Heart left ventricle (tissue), 13 donors: ENCODE data around the gene ZNF365.

Source experiments
- CTCF ChIP-seq, 12 donors: fragments of 200-600 bp; sonication (generic) in 4 of 12; IDR thresholded peaks; one replicate each; pipeline versions ENCODE4 v1.5.0 to v1.8.0; 2018 to 2022; ENCODE audit warnings: antibody characterized with exemption in 12 of 12, mild to moderate bottlenecking in 5 of 12
- POLR2A ChIP-seq, 2 donors: fragments of 450-650 bp; IDR thresholded peaks; one replicate each; pipeline ENCODE4 v1.6.1; 2017; ENCODE audit warnings: antibody characterized with exemption in 2 of 2, mild to moderate bottlenecking in 2 of 2, moderate library complexity in 2 of 2
- donor health status: ischemic (EF 13 %, LVEDD 7.1; RV severe dilation, severe dysfunction).
- donor health status: DM: no; HTN: yes; CAD: no.
- donor health status: DM: no; HTN: no; CAD: no.
- donor health status: ischemic (EF 25% LVEDD 6.9; RV normal size, moderate dysfunction).
- donor health status: ischemic (EF 25% LVEDD 5.7; RV mildly dilated, moderate dysfunction).
- donor health status: ischemic (EF 35%, LVEDD 5.7; RV mildly dilated, moderate dysfunction).
- donor health status: nonischemic (EF 11% LVEDD 7.7; RV severe dilation, severe dysfunction).
- donor health status: DM: yes; HTN: yes; CAD: no.
- donor health status: PGD.
- donor health status: ischemic (EF 29% LVEDD 5.4; RV normal size, mild dysfunction).
- donor health status: nonischemic (EF 23%, LVEDD 6.1; RV moderate dilation, normal function).

DNA sequence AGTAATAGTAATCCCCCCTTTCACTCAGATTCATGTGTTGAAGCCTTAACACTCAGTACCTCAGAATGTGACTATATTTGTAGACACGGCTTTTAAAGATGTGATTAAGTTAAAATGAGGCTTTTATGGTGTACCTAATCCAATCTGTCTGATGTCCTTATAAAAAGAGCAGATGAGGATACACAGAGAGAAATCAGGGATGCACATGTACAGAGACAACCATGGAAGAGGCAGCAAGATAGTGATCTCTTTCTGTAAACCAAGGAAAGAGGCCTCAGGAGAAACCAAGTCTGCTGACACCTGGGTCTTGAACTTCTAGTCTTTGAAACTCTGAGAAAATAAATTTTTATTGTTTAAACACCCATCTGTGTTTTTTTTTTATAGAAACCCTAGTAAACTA is 44.0 kb upstream of the ZNF365 start:
- TF ChIP-seq CTCF (IDR thresholded peaks at IDR 0.05) (no peak), POLR2A (IDR thresholded peaks at IDR 0.05) (no peak)
